Embryonic facial prominence (tissue), 1 donor: ENCODE measurements around the gene MROH2A.

ENCODE experiments used
- DNase-seq: peaks from one replicate; pipeline ENCODE4 v3.0.0-alpha.2; 2016; ENCODE audit errors: extremely low spot score

Gene MROH2A

GRCh38 chr2:233817995-233818638 is 40.0 kb downstream of the MROH2A start:
- no peak for DNase-seq

GRCh38 chr2:233818639-233819621 is 40.8 kb downstream of the MROH2A start:
- DNase-seq = no peak

GRCh38 chr2:233819884-233820773 is 42.0 kb downstream of the MROH2A start:
- no peak for DNase-seq

- no peak for DNase-seq
These were observed 42.6 kb downstream of the MROH2A start for GRCh38 chr2:233820774-233821105.

- no peak for DNase-seq
These were observed 43.1 kb downstream of the MROH2A start for GRCh38 chr2:233821196-233821595.

GRCh38 chr2:233821709-233822100 is 43.6 kb downstream of the MROH2A start:
- DNase-seq = no peak

- no peak for DNase-seq
These were observed 44.1 kb downstream of the MROH2A start for GRCh38 chr2:233822101-233822771.

GRCh38 chr2:233822781-233823730 is 44.9 kb downstream of the MROH2A start:
- DNase-seq = no peak

GRCh38 chr2:233823731-233824121 is 45.6 kb downstream of the MROH2A start:
- no peak for DNase-seq

- DNase-seq = no peak
These were observed 46.2 kb downstream of the MROH2A start for GRCh38 chr2:233824373-233824772.

GRCh38 chr2:233828546-233829192 is 50.5 kb downstream of the MROH2A start:
- no peak for DNase-seq

- DNase-seq = no peak
These were observed 51.3 kb downstream of the MROH2A start for GRCh38 chr2:233829193-233830110.

GRCh38 chr2:233830111-233830802 is 52.1 kb downstream of the MROH2A start:
- no peak for DNase-seq

GRCh38 chr2:233831011-233831721 is 53.0 kb downstream of the MROH2A start:
- no peak for DNase-seq

- DNase-seq = no peak
These were observed 53.7 kb downstream of the MROH2A start for GRCh38 chr2:233831861-233832260.

- DNase-seq = no peak
These were observed 54.3 kb downstream of the MROH2A start for GRCh38 chr2:233832414-233832813.

- no peak for DNase-seq
These were observed 54.8 kb downstream of the MROH2A start for GRCh38 chr2:233832869-233833311.
